ENCODE data around the gene POLR3B.
"Not testable (repeated sequence)": the region's sequence is repeated elsewhere in the genome, so short reads cannot be mapped to it uniquely, and the experiment has no call there.

Gene POLR3B

GRCh38 chr12:106342397-106343213, 14.9 kb upstream of the POLR3B start:
- no peak for DNase-seq (ENCODE audit: low read depth in 2 of 2)

GRCh38 chr12:106343214-106343528, 14.4 kb upstream of the POLR3B start:
- DNase-seq (ENCODE audit: low read depth in 2 of 2): no peak

- DNase-seq (ENCODE audit: low read depth in 2 of 2): no peak
Observed at GRCh38 chr12:106344131-106344530, 13.4 kb upstream of the POLR3B start.

GRCh38 chr12:106345746-106346145, 11.8 kb upstream of the POLR3B start:
- DNase-seq (ENCODE audit: low read depth in 2 of 2): no peak

- no peak for DNase-seq (ENCODE audit: low read depth in 2 of 2)
Observed at GRCh38 chr12:106348411-106348810, 9.1 kb upstream of the POLR3B start.

GRCh38 chr12:106353175-106353574, 4.4 kb upstream of the POLR3B start:
- no peak for DNase-seq (ENCODE audit: low read depth in 2 of 2)

- DNase-seq (ENCODE audit: low read depth in 2 of 2): no peak
Observed at GRCh38 chr12:106358396-106359241, 1.1 kb downstream of the POLR3B start.

GRCh38 chr12:106359646-106360399, 2.3 kb downstream of the POLR3B start:
- no peak for DNase-seq (ENCODE audit: low read depth in 2 of 2)

- no peak for DNase-seq (ENCODE audit: low read depth in 2 of 2)
Observed at GRCh38 chr12:106360400-106360994, 2.9 kb downstream of the POLR3B start.

GRCh38 chr12:106362971-106363370, 5.4 kb downstream of the POLR3B start:
- no peak for DNase-seq (ENCODE audit: low read depth in 2 of 2)

- DNase-seq (ENCODE audit: low read depth in 2 of 2): no peak
Observed at GRCh38 chr12:106364261-106364660, 6.7 kb downstream of the POLR3B start.

GRCh38 chr12:106369624-106370346, 12.2 kb downstream of the POLR3B start:
- no peak for DNase-seq (ENCODE audit: low read depth in 2 of 2)

- DNase-seq (ENCODE audit: low read depth in 2 of 2): no peak
Observed at GRCh38 chr12:106378788-106379187, 21.2 kb downstream of the POLR3B start.

- DNase-seq (ENCODE audit: low read depth in 2 of 2): no peak
Observed at GRCh38 chr12:106380954-106381353, 23.4 kb downstream of the POLR3B start.

GRCh38 chr12:106381866-106382265, 24.3 kb downstream of the POLR3B start:
- DNase-seq (ENCODE audit: low read depth in 2 of 2): not testable (repeated sequence)

- DNase-seq (ENCODE audit: low read depth in 2 of 2): no peak
Observed at GRCh38 chr12:106386813-106387535, 29.4 kb downstream of the POLR3B start.

- no peak for DNase-seq (ENCODE audit: low read depth in 2 of 2)
Observed at GRCh38 chr12:106387848-106388377, 30.4 kb downstream of the POLR3B start.

GRCh38 chr12:106389151-106389550, 31.6 kb downstream of the POLR3B start:
- no peak for DNase-seq (ENCODE audit: low read depth in 2 of 2)

GRCh38 chr12:106392759-106393158, 35.2 kb downstream of the POLR3B start:
- DNase-seq (ENCODE audit: low read depth in 2 of 2): no peak

GRCh38 chr12:106409878-106410277, 52.3 kb downstream of the POLR3B start:
- DNase-seq (ENCODE audit: low read depth in 2 of 2): no peak
